Activated T-helper 1 cell treated with anti-CD3 and anti-CD28 coated beads, Interleukin-12 subunit alpha, Interleukin-12 subunit beta, Interleukin-2, Interleukin-4 antibody, amounts not matched to agents 30 ng/mL and 10 ng/mL and 1 ng/mL, durations not matched to agents 14 hours and 24 hours and 36 hours (primary cell): ENCODE data around the gene NLRC5. TPM values are rescaled to one million over a fixed set of nuclear protein-coding genes. Genes with fewer than 3 reads are reported as not detected.
"Not testable (repeated sequence)": the region's sequence is repeated elsewhere in the genome, so short reads cannot be mapped to it uniquely, and the experiment has no call there.

Source experiments
- DNase-seq: peaks from one replicate; pipeline ENCODE4 v3.0.0; 2021; ENCODE audit warnings: low spot score
- H3K27ac Mint-ChIP-seq: one replicate; pipeline ENCODE4 v1.8.0; 2021; ENCODE audit warnings: mild to moderate bottlenecking, mixed read lengths
- H3K27me3 Mint-ChIP-seq: one replicate; pipeline ENCODE4 v1.8.0; 2022; ENCODE audit warnings: mild to moderate bottlenecking, moderate library complexity, mixed read lengths; ENCODE audit not compliant: insufficient read depth
- H3K36me3 Mint-ChIP-seq: one replicate; pipeline ENCODE4 v1.8.0; 2021; ENCODE audit warnings: low read depth, mixed read lengths
- H3K4me1 Mint-ChIP-seq: one replicate; pipeline ENCODE4 v1.8.0; 2021; ENCODE audit warnings: low read depth, mixed read lengths
- H3K4me3 Mint-ChIP-seq: one replicate; pipeline ENCODE4 v1.8.0; 2021; ENCODE audit warnings: mild to moderate bottlenecking, moderate library complexity, mixed read lengths
- H3K9me3 Mint-ChIP-seq: one replicate; pipeline ENCODE4 v1.8.0; 2021; ENCODE audit warnings: mixed read lengths
- intact Hi-C: fragments of 100-400 bp; cut with micrococcal nuclease; formaldehyde crosslinking; loops from one replicate; pipeline ENCODE4 v1.15.1; 2024
- total RNA-seq: library from RNA; stranded (reverse); gene quantifications from 2 replicates; pipeline ENCODE4 v1.2.3, GENCODE V29; 2022

NLRC5 gene
- total RNA-seq, 1 donor from 2014 or later: 175 TPM

DNA sequence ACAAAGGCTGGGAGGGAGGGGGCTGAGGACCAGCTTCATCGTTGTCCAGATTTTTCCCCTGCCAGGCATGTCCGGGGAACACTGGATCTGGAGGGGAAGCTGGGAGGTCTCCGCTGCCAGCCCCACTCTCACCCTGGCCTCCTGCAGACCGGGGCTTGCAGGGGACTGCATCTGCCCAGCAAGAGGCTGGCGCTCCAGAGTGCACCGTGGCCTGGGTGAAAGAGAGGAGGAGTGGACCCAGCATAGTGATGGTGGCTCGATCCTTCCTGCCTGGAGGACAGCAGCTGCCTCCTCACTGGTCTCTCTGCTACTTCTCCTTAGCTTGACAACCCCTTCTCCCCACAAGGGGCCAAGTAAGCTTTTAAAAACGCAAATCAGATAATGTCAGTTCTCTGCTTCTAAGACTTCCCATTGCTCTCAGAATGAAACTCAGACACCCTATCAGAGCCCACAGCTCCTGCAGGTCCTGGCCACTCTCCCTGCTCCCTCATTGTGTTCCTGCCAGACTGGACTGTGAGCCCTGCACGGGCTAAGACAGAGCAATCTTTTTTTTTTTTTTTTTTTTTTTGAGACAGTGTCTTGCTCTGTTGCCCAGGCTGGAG, 118.1 kb downstream of the NLRC5 start:
- H3K36me3 Mint-ChIP-seq: no peaks in the 10 kb centered on the region
- no peak overlapping the region for H3K4me3 Mint-ChIP-seq
- no peak overlapping the region for H3K27ac Mint-ChIP-seq
- H3K27me3 Mint-ChIP-seq: no peaks in the 10 kb centered on the region
- no peak for DNase-seq
- intact Hi-C loops: no loop called here
- peaks cover 15% of the 10 kb centered on the region for H3K4me1 Mint-ChIP-seq
- no peaks in the 10 kb centered on the region for H3K9me3 Mint-ChIP-seq

DNA sequence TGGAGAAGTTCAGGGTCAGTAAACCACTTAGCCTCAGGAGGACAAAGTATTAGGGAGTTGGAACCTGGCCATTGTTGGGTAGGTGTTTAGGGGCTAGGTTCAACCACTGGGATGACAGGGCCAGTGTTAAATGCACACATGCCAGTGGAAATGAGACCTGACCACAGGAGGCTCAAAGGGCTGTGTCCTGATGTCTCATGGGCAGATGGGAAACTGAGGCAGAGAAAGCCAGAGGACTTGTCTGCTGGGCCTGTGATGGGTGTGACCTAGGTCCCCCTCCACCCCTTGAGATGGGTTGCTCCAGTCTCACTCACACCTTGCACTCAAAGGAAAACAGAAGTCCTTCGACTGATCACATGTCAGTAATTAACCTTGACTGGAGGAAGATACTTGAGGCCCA, 119.1 kb downstream of the NLRC5 start:
- DNase-seq: no peak
- Mint-ChIP-seq H3K4me3 (no peak overlapping the region), H3K27me3 (no peaks in the 10 kb centered on the region), H3K9me3 (no peaks in the 10 kb centered on the region), H3K36me3 (no peaks in the 10 kb centered on the region), H3K4me1 (peaks cover 15% of the 10 kb centered on the region), H3K27ac (no peak overlapping the region)
- intact Hi-C loops: no loop called here

DNA sequence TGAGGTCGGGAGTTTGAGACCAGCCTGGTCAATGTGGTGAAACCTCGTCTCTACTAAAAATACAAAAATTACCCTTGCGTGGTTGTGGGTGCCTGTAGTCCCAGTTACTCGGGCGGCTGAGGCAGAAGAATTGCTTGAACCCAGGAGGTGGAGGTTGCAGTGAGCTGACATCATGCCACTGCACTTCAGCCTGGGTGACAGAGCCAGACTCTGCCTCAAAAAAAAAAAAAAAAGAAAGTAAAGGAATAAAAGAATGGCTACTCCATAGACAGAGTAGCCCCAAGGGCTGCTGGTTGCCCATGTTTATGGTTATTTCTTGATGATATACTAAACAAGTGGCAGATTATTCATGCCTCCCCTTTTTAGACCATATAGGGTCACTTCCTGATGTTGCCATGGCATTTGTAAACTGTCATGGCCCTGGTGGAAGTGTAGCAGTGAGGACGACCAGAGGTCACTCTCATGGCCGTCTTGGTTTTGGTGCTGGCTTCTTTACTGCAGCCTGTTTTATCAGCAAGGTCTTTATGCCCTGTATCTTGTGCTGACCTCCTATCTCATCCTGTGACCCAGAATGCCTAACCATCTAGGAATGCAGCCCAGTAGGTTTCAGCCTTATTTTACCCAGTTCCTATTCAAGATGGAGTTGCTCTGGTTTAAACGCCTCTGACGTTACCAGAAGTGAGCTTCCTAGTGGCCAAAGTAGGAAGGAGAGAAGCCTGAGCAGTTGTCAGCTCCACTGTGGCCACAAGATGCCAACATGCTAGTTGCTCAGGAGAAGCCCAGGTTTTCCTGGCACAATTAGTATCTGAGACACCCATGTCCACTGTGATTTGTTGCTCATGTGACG, 120.1 kb downstream of the NLRC5 start:
- intact Hi-C loops, H3K27ac Mint-ChIP-seq: not testable (repeated sequence)

DNA sequence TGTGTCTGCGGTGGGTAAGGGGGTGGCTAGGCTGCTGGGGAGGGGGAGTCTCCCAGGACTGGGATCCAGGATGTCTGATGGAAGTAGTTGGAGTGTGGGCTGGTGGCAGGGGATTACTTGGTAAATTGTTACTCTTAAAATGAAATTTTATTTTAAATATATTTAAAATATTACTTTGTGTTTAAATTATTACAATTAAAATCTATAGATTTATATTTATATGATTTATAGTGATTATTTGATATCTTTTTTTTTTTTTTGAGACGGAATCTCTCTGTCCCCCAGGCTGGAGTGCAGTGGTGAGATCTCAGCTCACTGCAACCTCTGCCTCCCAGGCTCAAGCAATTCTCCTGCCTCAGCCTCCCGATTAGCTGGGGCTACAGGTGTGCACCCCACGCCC, 121.6 kb downstream of the NLRC5 start:
- intact Hi-C loops: no loop called here
- Mint-ChIP-seq H3K4me1 (peaks cover 5% of the 10 kb centered on the region), H3K27me3 (no peaks in the 10 kb centered on the region), H3K36me3 (no peaks in the 10 kb centered on the region), H3K4me3 (no peak overlapping the region), H3K9me3 (no peaks in the 10 kb centered on the region), H3K27ac (no peak overlapping the region)
- no peak for DNase-seq

More for the DNA sequence above, 120.1 kb downstream of the NLRC5 start:
- peaks cover 13% of the 10 kb centered on the region for H3K4me1 Mint-ChIP-seq
- not testable (repeated sequence) for H3K27me3 Mint-ChIP-seq, H3K36me3 Mint-ChIP-seq, DNase-seq, H3K9me3 Mint-ChIP-seq, H3K4me3 Mint-ChIP-seq

DNA sequence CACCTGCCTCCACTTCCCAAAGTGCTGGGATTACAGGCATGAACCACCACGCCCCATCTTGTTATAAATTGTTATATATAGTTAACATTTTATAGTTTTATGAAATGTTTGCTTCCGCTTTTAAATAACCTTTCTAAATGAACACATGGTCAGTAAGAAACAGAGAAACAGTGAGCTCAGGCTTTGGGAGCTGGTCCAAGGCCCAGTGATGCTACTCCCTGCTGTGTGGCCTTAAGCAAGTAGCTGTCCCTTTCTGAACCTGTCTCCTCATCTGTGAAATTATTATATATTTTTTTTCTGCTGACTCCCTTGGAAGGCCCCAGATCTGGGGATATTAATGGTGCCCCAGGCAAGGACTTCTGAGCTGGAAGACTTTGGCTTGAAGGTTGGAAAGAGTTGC, 122.1 kb downstream of the NLRC5 start:
- Mint-ChIP-seq H3K27me3 (no peaks in the 10 kb centered on the region), H3K4me1 (peaks cover 2% of the 10 kb centered on the region), H3K9me3 (no peaks in the 10 kb centered on the region), H3K4me3 (no peak overlapping the region), H3K36me3 (no peaks in the 10 kb centered on the region), H3K27ac (no peak overlapping the region)
- intact Hi-C loops: no loop called here
- DNase-seq: no peak

DNA sequence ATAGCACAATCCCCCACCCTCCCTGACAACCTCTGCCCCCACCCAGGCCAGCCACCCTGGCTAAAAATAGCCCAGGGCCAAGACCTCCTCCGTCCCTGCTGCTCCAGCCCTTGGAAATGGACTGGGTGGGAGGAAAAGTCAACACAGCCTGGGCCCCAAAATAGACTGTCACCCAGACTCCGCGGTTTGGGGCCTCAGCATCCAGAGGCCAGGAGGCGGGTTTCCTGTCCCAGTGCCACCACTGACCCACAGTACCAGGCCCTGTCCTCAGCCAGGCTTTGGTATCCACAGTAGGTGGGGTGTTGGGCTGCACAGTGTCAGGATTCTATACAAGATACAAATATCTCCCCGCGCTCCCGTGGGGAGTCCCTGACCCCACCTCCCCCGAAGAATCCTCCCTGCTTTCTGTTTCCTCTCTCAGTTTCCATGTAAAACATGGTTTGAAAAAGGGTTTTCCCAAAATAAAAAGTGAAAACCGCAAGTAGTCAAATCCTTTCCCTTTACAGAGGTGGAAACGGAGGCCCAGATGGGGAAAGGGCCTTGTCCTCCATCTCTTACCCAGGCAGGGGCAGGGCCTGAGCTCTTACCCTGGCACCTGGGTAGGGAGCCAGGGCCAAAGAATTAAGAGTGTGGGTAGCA, 123.2 kb downstream of the NLRC5 start:
- intact Hi-C loops: no loop called here
- Mint-ChIP-seq H3K9me3 (no peaks in the 10 kb centered on the region), H3K27me3 (no peaks in the 10 kb centered on the region), H3K27ac (no peak overlapping the region), H3K36me3 (no peaks in the 10 kb centered on the region), H3K4me3 (no peak overlapping the region), H3K4me1 (no peaks in the 10 kb centered on the region)
- no peak for DNase-seq

DNA sequence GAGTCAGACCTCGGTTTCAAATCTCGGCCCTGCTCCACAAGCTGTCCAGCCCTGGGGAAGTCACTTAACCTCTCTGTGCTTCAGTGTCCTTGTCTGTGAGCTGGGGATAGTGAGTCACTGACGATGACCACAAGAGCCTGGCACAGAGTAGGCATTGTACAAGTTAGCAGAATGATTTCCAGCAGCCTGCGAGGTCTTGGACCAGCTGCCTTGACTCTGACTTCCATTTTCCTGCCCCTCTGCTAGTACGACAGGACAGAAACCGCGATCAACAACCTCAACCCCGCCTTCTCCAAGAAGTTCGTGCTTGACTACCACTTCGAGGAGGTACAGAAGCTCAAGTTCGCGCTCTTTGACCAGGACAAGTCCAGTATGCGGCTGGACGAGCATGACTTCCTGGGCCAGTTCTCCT, 123.7 kb downstream of the NLRC5 start:
- Mint-ChIP-seq H3K36me3 (no peaks in the 10 kb centered on the region), H3K27me3 (no peaks in the 10 kb centered on the region), H3K27ac (no peak overlapping the region), H3K9me3 (no peaks in the 10 kb centered on the region), H3K4me3 (no peak overlapping the region), H3K4me1 (no peaks in the 10 kb centered on the region)
- intact Hi-C loops: no loop called here
- no peak for DNase-seq

DNA sequence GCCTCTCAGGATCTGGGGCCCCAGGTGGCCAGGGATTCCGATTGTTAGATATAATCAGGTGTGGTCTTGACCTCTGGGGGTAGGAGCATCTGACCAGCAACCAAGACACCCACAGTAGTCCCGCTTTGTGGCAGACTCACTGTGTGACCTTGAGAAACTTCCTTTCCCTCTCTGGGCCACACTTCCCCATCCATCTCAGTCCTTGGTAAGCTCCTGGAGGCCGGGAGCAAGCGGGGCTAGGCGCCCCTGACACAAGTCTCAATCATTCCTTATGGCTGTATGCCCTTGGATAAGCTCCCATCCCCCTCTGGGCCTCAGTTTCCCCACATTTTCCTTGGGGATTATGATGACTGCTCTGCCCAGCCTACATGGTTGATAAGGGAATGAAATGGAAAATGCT, 124.3 kb downstream of the NLRC5 start:
- H3K36me3 Mint-ChIP-seq: no peaks in the 10 kb centered on the region
- no peak for DNase-seq
- no peaks in the 10 kb centered on the region for H3K27me3 Mint-ChIP-seq
- H3K27ac Mint-ChIP-seq: no peak overlapping the region
- H3K4me1 Mint-ChIP-seq: no peaks in the 10 kb centered on the region
- intact Hi-C loops: no loop called here
- no peaks in the 10 kb centered on the region for H3K9me3 Mint-ChIP-seq
- H3K4me3 Mint-ChIP-seq: no peak overlapping the region

DNA sequence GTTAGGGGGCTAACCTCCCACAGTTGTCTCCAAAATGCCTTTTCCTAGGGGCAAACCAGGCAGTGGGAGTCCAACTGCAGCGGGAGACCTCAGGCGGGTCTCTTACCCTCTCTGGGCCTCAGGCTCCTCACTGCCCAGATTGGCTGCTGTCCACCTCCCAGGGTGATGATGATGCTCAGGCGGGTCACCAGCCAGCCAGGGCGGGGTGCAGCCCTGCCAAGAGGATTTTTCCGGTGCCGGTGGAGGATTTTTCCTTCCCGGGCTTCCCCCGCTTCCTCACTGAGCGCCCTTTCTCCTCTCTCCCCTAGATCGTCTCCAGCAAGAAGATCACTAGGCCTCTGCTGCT, 125.8 kb downstream of the NLRC5 start:
- Mint-ChIP-seq H3K27ac (no peak overlapping the region), H3K9me3 (no peaks in the 10 kb centered on the region), H3K4me1 (no peaks in the 10 kb centered on the region), H3K4me3 (no peak overlapping the region), H3K36me3 (no peaks in the 10 kb centered on the region), H3K27me3 (no peaks in the 10 kb centered on the region)
- intact Hi-C loops: no loop called here
- DNase-seq: no peak

DNA sequence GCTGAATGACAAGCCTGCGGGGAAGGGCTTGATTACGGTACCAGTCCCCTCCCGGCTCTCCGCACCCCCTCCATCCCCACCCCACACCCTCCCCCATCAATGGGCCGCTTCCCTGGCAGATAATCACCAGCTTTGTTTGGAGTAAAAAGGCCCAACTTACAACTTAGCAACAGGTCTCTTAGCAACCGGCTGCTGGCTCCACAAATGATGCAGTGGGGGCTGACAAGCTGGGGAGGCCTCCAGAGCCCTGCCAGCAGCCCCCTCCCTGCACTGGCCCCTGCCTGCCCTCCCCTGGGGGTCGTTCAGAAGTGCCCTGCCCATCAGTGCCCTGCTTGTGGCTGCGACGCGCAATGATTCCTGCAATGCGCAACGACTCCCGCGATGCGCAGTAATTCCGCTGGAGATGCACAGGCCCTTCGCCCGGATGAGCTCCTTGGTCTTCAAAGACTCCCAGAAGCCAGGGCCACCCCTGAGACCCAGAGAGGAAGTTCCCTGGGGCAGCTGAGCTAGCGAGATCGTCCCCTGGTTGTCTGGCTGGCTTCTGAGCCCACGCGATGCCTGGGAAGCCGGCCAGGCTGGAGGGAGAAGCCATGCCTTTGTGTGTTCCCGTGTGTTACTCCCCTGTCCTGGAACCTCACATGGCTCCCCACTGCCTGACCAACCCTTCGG, 126.3 kb downstream of the NLRC5 start:
- H3K9me3 Mint-ChIP-seq: no peaks in the 10 kb centered on the region
- no peaks in the 10 kb centered on the region for H3K36me3 Mint-ChIP-seq
- intact Hi-C loops: no loop called here
- H3K27ac Mint-ChIP-seq: no peak overlapping the region
- H3K4me1 Mint-ChIP-seq: no peaks in the 10 kb centered on the region
- no peak overlapping the region for H3K4me3 Mint-ChIP-seq
- no peaks in the 10 kb centered on the region for H3K27me3 Mint-ChIP-seq
- no peak for DNase-seq

DNA sequence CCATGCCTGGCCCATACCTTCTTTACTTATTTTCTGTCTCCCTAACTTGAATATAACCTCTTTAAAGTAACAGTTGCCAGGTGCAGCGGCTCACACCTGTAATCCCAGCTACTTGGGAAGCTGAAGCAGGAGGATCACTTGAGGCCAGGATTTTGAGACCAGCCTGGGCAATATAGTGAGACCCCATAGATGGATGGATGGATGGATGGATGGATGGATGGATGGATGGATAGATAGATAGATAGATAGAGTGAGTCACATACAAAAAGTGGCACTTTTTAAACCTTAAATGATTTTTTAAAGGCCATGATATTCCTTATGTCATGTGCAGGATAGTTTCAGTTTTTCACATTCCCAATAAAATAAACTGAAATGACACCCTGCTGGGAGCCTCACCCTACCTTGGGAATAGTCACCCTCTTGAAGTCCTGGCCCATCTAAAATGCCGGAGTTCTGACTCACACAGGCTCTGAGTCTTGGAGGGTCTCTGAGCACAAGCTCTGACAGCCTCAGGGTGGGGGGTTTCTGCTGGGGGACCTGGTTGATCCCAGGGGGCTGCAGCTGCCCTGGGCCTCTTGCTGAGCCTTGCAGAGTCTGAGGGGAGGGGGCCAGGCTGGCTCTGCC, 129.2 kb downstream of the NLRC5 start:
- Mint-ChIP-seq H3K36me3 (no peaks in the 10 kb centered on the region), H3K4me1 (peaks cover 5% of the 10 kb centered on the region), H3K27ac (no peak overlapping the region), H3K4me3 (no peak overlapping the region), H3K27me3 (no peaks in the 10 kb centered on the region), H3K9me3 (no peaks in the 10 kb centered on the region)
- DNase-seq: no peak
- intact Hi-C loops: no loop called here

DNA sequence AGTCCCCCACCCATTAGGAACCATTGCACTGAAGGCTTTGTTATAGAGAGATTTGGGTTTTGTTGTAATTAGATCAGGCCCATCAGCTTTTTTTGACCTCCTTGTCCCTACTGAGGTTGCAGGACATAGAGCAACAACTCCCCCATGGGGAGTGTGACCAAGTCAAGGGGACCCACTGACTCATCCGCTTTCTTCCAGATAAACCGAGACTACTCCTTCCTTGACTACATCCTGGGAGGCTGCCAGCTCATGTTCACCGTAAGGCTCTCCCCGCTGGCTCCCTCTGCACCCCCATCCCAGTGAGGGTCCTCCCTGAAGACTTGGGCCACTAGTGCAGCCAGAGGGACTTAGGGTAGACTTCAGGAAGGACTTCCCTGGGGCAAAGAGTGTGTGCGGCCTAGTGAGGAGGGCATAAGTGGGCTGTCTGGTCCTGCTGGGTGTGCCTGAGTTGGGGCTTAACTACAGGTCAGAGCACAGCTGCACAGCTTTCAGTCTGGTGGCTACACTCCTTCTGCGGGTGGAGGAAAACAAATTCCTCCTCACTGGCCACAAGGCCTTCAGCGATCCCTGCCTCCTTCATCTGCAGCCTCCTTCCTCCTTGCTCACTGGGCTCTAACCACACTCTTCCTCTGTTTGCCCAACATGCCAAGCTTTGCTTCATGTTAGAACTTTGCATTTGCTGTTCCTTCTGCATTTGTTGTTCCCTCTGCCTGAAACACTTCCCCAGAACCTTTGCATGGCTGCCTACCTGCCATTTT, 134.0 kb downstream of the NLRC5 start:
- Mint-ChIP-seq H3K4me1 (peaks cover 43% of the 10 kb centered on the region), H3K36me3 (peaks cover 4% of the 10 kb centered on the region), H3K27ac (peak overlapping the region; percentile 32), H3K4me3 (no peak overlapping the region), H3K27me3 (no peaks in the 10 kb centered on the region), H3K9me3 (no peaks in the 10 kb centered on the region)
- DNase-seq: no peak
- intact Hi-C loops: no loop called here
